PC-3 (cell line): ENCODE measurements around the gene SHQ1.

ENCODE experiments used
- EZH2phosphoT487 ChIP-seq: fragments of 300-600 bp; sonication (generic); IDR thresholded peaks from 2 replicates; pipeline ENCODE4 v1.6.1; 2018; ENCODE audit warnings: mild to moderate bottlenecking, antibody characterized with exemption, low read length, borderline replicate concordance
- TF ChIP-seq, protein P1 (sequence below): fragments of 300-600 bp; sonication (generic); conservative IDR thresholded peaks from 2 replicates; pipeline ENCODE4 v1.5.1; 2017; ENCODE audit warnings: antibody characterized with exemption, low read depth, mild to moderate bottlenecking, low read length

DNA sequence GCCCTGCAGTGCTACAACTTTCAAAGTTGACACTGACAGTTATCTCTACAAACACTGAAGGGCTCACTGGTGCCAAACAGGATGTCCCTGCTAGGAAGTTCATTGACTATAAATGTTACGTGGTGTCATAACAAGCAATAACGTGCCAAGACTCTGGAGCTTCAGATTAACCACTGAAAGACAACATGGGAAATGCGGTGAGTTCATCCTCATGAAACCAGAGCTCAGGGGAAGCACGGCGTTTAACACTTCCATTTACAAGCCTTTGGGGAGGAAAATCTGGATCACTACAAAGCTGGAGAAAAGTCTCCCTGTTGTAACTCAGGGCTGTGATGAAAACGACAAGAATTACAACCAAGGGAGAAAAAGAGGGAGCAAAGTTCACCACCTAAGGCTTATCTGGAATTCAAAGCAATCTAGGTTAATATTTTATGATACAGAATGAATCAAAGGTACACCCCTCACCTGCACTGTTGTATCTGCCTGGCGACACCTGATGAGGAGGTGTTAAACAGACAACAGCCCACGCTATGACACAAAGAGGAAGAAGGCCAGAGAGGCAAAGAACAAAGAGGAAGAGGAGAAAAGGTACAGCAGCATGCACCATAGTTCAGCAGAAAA, 27.0 kb downstream of the SHQ1 start:
- TF ChIP-seq, protein P1, sequence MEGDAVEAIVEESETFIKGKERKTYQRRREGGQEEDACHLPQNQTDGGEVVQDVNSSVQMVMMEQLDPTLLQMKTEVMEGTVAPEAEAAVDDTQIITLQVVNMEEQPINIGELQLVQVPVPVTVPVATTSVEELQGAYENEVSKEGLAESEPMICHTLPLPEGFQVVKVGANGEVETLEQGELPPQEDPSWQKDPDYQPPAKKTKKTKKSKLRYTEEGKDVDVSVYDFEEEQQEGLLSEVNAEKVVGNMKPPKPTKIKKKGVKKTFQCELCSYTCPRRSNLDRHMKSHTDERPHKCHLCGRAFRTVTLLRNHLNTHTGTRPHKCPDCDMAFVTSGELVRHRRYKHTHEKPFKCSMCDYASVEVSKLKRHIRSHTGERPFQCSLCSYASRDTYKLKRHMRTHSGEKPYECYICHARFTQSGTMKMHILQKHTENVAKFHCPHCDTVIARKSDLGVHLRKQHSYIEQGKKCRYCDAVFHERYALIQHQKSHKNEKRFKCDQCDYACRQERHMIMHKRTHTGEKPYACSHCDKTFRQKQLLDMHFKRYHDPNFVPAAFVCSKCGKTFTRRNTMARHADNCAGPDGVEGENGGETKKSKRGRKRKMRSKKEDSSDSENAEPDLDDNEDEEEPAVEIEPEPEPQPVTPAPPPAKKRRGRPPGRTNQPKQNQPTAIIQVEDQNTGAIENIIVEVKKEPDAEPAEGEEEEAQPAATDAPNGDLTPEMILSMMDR = no peak
- no peak for TF ChIP-seq EZH2phosphoT487
